ENCODE results near the gene CSTF3. TPM values are rescaled to one million over a fixed set of nuclear protein-coding genes. Genes with fewer than 3 reads are reported as not detected.

The CSTF3 gene
- total RNA-seq, 2 donors from 2014 or later, result 5.5 to 8.7 TPM

DNA sequence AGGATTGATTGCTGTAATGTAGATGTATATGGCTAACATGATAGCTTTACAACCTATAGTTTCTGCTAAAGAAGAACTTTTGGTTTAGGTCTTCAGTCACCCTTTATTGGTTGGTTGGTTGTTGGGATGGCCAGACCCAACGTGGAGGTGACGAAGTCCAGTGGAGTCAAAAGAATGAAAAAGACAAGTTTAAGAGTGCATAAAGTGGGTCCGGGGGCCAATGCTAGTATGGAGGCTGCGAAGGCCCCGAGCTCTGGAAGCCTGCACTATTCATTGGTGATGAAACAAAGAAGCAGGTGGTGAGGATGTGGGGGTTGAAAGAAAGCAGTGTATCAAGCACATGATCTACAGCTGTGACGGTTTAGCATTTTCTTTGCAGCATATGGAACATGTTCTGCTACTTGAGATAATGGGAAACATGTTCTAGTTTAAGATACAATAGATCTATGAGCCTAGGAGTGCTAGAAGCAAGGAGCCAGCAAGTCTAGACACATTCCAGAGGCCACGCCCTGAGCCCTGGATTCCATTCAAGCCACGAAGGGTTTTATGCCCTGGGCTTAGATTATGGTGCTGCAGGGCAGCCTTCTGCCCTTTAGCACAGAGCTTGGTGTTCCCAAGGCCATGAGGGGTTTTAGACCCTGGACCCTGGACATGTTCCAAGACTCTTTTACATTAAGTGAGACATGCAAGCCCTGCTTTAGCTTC lies 115.6 kb downstream of the CSTF3 start:
- H3K27ac ChIP-seq, result no peak overlapping the region
- no peak for TF ChIP-seq CTCF (IDR thresholded peaks at IDR 0.05)
- H3K4me1 ChIP-seq, result peaks cover 0 to 10% of the 10 kb centered on the region in 2 donors
- no peaks in the 10 kb centered on the region for H3K9me3 ChIP-seq
- no peak for DNase-seq (ENCODE audit: low spot score)
- H3K27me3 ChIP-seq, result no peaks in the 10 kb centered on the region
- H3K36me3 ChIP-seq, result peaks cover 22% of the 10 kb centered on the region
- no peak overlapping the region for H3K4me3 ChIP-seq

DNA sequence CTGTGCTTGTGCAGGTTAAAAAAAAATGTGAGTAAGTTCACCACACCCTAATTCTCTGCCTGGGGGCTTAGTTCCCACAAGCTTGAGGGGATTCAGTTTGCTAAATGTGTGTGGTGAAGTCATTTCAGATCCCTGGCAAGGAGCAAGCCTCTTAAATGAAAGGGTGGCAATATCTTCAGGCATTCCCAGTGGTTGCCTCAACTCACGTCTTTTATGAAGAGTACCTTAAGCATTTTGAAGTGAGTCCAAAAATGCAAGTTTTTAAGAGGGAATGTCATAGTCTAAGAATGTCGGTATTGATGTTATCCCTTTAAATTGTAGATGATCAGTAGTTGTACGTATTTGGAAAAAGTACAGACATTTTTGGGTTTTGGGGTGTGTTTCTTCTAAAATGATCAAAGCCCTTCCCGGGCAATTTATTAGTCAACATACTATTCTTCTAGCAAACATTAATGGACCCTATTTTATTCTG lies 117.0 kb downstream of the CSTF3 start:
- Histone ChIP-seq H3K27me3 (no peaks in the 10 kb centered on the region), H3K9me3 (no peaks in the 10 kb centered on the region), H3K4me3 (no peak overlapping the region), H3K36me3 (peaks cover 22% of the 10 kb centered on the region), H3K4me1 (peaks cover 0 to 17% of the 10 kb centered on the region in 2 donors), H3K27ac (no peak overlapping the region)
- TF ChIP-seq CTCF (IDR thresholded peaks at IDR 0.05), result no peak
- DNase-seq (ENCODE audit: low spot score), result no peak

DNA sequence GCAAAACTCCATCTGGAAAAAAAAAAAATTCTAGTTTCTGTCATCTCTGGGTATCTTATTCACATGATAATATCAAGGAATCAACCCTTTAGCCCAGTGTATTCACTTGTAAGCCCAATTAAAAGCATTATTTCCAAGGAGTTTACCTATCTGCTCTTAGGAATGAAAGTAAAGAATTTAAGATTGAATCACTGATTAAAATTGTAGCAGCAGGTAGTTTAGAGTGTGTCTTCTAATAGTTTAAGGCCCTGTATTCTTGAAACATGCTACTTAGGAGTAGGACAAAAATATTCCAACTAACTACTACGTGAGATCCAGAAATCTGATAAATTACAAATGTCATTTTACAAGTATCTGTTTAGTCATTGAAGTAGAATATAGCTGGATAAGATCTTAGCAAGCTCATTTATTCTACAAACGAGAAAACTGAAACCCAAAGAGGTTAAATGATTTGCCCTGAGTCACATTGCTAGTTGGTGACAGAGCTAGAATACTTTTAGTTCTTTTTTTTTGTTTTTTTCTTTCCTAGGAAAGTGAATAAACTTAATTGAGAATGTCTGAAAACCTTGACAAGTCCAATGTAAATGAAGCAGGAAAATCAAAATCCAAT lies 118.0 kb downstream of the CSTF3 start:
- Histone ChIP-seq H3K27me3 (no peaks in the 10 kb centered on the region), H3K27ac (no peak overlapping the region), H3K4me3 (no peak overlapping the region), H3K4me1 (peaks cover 0 to 17% of the 10 kb centered on the region in 2 donors), H3K36me3 (peaks cover 22% of the 10 kb centered on the region), H3K9me3 (no peaks in the 10 kb centered on the region)
- TF ChIP-seq CTCF (IDR thresholded peaks at IDR 0.05), result no peak
- DNase-seq (ENCODE audit: low spot score), result no peak

- no peak for TF ChIP-seq CTCF (IDR thresholded peaks at IDR 0.05)
- H3K36me3 ChIP-seq, result peaks cover 13% of the 10 kb centered on the region
- H3K27me3 ChIP-seq, result no peaks in the 10 kb centered on the region
- peak overlapping the region; percentile 84 to 86 for H3K4me3 ChIP-seq
- no peaks in the 10 kb centered on the region for H3K9me3 ChIP-seq
- DNase-seq (ENCODE audit: low spot score), result no peak
- H3K27ac ChIP-seq, result peak overlapping the region in 1 of 2 donors; percentile 98
- peaks cover 0 to 17% of the 10 kb centered on the region in 2 donors for H3K4me1 ChIP-seq
Observed at GRCh38 chr11:33040862-33041453, 120.3 kb downstream of the CSTF3 start.

DNA sequence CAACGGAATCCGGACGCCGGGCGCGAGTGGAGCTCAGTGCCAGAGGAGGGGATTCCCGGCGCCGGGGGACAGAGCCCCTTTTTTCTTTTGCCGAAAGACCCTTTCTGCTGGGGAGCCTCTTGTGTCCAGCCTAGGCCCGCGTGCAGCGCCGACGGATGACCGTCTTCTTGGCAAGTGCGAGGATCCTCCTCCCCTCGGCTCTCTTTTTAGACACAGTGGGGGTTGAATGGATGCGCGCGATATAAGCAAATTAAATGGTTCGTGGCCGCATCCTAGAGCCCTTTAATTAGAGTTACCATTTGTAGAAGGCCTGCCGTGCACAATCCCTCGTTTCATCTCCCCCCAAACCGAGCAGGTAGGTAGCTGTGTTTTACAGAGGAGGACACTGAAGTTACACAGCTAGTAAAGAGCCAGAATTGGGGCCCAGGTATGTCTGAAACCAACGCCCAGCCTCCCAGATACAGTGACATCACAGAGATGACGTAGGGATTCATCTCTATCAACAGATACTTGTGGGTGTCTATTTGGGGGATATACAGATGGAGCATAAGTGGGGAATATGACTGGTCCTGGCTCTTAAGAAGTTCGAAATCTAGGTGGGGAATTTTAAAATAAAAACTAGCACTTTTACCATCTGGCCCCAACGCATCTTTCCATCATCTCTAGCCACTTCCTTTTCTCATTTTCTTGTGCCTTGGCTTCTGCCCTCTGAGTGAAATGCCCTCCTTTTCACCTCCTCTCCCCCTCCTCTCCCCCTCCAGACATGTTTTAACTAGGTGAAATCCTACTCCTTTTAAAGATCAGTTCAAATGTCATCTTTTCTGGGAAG lies 121.0 kb downstream of the CSTF3 start:
- no peak for DNase-seq (ENCODE audit: low spot score)
- Histone ChIP-seq H3K27me3 (no peaks in the 10 kb centered on the region), H3K4me3 (peak overlapping the region; percentile 84 to 86), H3K36me3 (peaks cover 11% of the 10 kb centered on the region), H3K4me1 (peaks cover 0 to 17% of the 10 kb centered on the region in 2 donors), H3K27ac (peak overlapping the region; percentile 98), H3K9me3 (no peaks in the 10 kb centered on the region)
- no peak for TF ChIP-seq CTCF (IDR thresholded peaks at IDR 0.05)
